Measurements from ENCODE around the gene CACNA1D. TPM values are rescaled to one million over a fixed set of nuclear protein-coding genes. Genes with fewer than 3 reads are reported as not detected.
A peak's percentile ranks its signal among the peaks of the same experiment; 100 is the strongest.
"Not testable (repeated sequence)": the region's sequence is repeated elsewhere in the genome, so short reads cannot be mapped to it uniquely, and the experiment has no call there.

The CACNA1D gene
- total RNA-seq, 2 donors from 2014 or later, result 19.3 to 20.6 TPM

DNA sequence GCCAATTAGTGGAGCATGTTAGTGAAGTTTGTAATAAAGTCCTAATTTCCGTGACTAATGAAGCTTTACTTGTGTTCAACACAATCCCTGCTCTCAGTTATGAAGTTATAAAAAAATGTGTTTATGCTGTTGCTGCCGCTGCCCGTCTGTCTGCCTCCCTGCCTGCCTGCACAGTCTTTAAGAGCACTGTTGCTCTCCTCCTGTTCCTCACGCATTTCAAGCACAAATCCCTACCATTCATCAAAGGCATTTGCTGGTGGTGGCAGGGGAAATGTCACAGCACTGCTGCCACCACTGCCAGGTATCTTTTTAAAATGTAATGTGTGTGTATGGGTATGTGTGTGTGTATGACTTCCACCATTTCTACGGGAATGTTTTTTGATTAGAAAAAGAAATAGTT lies 58.8 kb downstream of the CACNA1D start:
- ATAC-seq, result no peak
- intact Hi-C loops (cut with DNase I, micrococcal nuclease), result no loop called here
- DNase-seq, result no peak

GRCh38 chr3:53554559-53555067 lies 60.2 kb downstream of the CACNA1D start:
- DNase-seq, result no peak
- ATAC-seq, result no peak
- intact Hi-C loops (cut with DNase I, micrococcal nuclease), result no loop called here

- ATAC-seq, result no peak
- DNase-seq, result no peak
- intact Hi-C loops (cut with DNase I, micrococcal nuclease), result no loop called here
Observed at GRCh38 chr3:53555068-53555588, 60.7 kb downstream of the CACNA1D start.

GRCh38 chr3:53566461-53567145 lies 72.2 kb downstream of the CACNA1D start:
- ATAC-seq (no peak), DNase-seq (no peak)
- intact Hi-C loops (cut with DNase I, micrococcal nuclease), result no loop called here

GRCh38 chr3:53570081-53570480 lies 75.7 kb downstream of the CACNA1D start:
- ATAC-seq, result no peak
- DNase-seq, result no peak
- intact Hi-C loops (cut with DNase I, micrococcal nuclease), result no loop called here

GRCh38 chr3:53570709-53571108 lies 76.3 kb downstream of the CACNA1D start:
- intact Hi-C loops (cut with DNase I, micrococcal nuclease), result no loop called here
- ATAC-seq (peak; percentile 56), DNase-seq (no peak)

- no peak for ATAC-seq
- intact Hi-C loops (cut with DNase I, micrococcal nuclease), result no loop called here
- no peak for DNase-seq
Observed at GRCh38 chr3:53571264-53571663, 76.9 kb downstream of the CACNA1D start.

DNA sequence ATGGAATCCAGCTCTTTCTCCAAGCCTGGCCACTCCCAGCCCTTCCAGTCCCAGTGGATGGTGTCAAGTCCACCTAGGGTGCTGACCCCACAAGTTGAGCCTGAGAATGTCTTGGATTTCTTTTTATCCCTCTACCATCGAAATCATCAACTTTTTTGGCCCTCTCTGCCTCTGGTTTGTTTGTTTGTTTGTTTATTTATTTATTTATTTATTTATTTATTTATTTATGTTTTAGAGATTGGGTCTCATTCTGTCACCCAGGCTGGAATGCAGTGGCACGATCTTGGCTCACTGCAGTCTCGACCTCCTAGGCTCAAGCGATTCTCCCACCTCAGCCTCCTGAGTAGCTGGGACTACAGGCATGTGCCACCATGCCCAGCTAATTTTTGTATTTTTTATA lies 77.8 kb downstream of the CACNA1D start:
- intact Hi-C loops (cut with DNase I, micrococcal nuclease); ATAC-seq; DNase-seq: not testable (repeated sequence)

DNA sequence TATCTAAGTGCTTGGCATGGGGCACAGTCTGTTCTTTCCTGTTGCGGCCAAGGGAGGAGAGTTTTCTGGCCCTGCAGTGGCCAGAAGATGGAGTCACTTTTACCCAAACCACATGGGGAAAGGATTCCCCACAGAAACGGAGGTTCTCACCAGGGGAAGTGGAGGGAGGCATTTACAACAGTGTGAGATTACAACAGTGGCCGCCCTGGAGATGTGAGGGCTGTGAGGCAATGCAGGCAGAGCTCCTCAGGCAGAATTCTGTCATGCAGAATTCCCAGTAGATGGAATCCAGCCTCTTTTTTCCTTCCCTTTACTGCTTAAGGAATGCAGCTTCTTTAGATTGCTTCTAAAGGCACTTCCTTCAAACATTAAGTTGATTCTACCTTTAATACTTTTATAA lies 83.1 kb downstream of the CACNA1D start:
- intact Hi-C loops (cut with DNase I, micrococcal nuclease), result no loop called here
- no peak for ATAC-seq
- DNase-seq, result no peak

GRCh38 chr3:53579636-53580035 lies 85.2 kb downstream of the CACNA1D start:
- ATAC-seq, result no peak
- no peak for DNase-seq
- intact Hi-C loops (cut with DNase I, micrococcal nuclease), result no loop called here

DNA sequence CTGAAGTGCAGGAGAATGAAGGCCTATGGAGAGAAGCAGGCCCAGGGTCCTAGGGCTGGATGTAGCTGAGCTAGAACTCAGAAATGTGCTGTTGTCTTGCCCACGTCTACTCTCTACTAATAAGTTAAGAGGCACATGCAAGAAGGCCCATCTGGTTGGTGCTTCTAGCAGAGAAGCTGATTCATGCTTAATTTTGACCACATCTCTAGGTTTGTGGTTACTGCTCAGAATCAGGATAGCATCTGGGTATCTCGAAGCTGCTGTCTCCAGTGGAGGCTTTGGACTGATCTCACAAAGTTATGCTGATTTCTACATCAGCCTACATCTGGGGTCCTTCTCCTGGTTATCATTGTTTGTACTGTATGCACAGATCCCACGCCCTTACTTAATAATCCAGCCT lies 87.3 kb downstream of the CACNA1D start:
- ATAC-seq (no peak), DNase-seq (no peak)
- intact Hi-C loops (cut with DNase I, micrococcal nuclease), result no loop called here

GRCh38 chr3:53583161-53583690 lies 88.8 kb downstream of the CACNA1D start:
- intact Hi-C loops (cut with DNase I, micrococcal nuclease), result no loop called here
- ATAC-seq, result no peak
- DNase-seq, result no peak

GRCh38 chr3:53585049-53585448 lies 90.6 kb downstream of the CACNA1D start:
- ATAC-seq, result no peak
- intact Hi-C loops (cut with DNase I, micrococcal nuclease), result no loop called here

DNA sequence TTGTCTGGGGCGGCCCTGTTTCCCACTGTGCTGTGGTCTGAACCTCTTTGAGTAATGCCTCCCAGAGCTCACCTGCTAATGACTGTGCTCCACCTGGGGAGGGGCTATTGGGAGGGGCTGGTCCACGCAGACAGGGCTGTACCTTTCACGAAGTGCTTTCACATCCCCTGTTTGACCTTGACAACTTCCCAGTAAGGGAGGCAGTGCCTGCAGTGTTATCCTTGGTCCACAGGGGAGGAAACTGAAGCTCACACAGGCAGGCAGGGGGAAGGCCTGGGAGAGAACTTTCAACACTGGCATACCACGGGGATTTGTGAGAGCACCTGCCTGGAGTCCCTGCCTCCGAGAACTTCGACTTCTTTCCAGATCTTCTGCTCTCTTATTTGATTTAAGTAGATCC lies 91.2 kb downstream of the CACNA1D start:
- DNase-seq (no peak), ATAC-seq (no peak)
- intact Hi-C loops (cut with DNase I, micrococcal nuclease), result no loop called here

More at GRCh38 chr3:53585049-53585448, 90.6 kb downstream of the CACNA1D start:
- no peak for DNase-seq

DNA sequence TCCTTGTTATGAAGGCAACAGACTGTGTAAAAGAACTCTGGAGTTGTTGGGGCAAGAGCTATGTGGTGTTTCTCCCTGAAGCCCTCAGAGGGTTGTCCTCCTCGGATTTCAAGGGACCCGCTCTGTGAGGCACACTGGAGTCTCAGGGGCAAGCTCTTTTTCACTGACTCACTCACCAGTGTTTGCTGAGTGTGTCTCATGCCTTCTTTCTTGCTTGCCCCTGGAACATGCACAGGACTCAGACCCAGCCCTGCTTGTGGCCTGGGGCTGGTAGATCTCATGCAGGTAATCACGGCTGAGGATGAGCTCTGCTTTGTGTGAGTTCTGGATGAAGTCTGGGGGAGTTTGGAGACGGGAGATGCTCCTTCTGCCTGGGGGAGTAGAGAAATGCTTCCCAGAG lies 93.7 kb downstream of the CACNA1D start:
- intact Hi-C loops (cut with DNase I, micrococcal nuclease), result no loop called here
- no peak for ATAC-seq

DNA sequence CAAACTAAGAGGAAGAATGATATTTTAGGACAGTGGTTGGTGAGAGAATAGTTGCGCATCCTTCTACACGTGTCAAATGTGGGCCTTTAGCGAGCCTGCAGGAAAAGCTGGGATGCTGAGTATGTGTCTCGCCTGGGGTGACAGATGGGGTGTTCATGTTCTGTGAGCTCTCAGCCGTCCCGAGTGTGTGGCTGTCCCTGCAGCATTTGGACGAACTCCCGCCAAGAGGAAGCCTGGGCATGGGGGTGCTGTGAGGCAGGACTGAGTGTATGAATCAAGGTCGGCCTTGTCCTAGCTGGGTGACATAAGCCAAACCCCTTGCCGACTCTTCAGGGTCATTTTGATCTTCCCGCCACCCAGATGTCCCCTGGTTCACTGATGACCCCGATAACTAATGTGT lies 94.8 kb downstream of the CACNA1D start:
- ATAC-seq, result no peak
- no peak for DNase-seq
- intact Hi-C loops (cut with DNase I, micrococcal nuclease), result no loop called here

More for the DNA sequence above, 93.7 kb downstream of the CACNA1D start:
- no peak for DNase-seq

DNA sequence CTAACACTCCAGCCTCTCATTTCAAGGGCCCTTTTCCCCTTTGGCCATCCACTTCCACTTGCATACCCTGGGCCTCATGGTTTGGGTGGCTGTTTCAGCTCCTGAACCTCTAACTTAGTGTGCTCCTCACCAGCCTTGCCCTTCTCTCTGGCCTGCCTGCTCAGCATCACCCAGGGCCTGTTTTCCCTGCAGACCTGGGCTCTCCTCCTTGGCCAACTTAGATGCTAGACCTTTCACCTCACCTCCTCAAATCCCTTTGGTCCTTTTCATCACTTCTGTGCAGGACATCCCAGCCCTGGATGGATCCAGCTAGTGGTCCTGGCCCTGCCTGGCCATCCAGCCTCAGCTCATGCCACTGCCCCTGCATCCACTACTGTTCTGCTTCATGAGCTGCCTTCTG lies 95.4 kb downstream of the CACNA1D start:
- DNase-seq, result no peak
- ATAC-seq, result no peak
- intact Hi-C loops (cut with DNase I, micrococcal nuclease), result no loop called here

GRCh38 chr3:53590606-53591005 lies 96.2 kb downstream of the CACNA1D start:
- intact Hi-C loops (cut with DNase I, micrococcal nuclease), result no loop called here
- DNase-seq, result no peak
- ATAC-seq, result no peak

- no peak for ATAC-seq
- DNase-seq, result no peak
- intact Hi-C loops (cut with DNase I, micrococcal nuclease), result no loop called here
Observed at GRCh38 chr3:53591646-53592045, 97.2 kb downstream of the CACNA1D start.

- DNase-seq (no peak), ATAC-seq (no peak)
- intact Hi-C loops (cut with DNase I, micrococcal nuclease), result no loop called here
Observed at GRCh38 chr3:53592862-53593261, 98.5 kb downstream of the CACNA1D start.

DNA sequence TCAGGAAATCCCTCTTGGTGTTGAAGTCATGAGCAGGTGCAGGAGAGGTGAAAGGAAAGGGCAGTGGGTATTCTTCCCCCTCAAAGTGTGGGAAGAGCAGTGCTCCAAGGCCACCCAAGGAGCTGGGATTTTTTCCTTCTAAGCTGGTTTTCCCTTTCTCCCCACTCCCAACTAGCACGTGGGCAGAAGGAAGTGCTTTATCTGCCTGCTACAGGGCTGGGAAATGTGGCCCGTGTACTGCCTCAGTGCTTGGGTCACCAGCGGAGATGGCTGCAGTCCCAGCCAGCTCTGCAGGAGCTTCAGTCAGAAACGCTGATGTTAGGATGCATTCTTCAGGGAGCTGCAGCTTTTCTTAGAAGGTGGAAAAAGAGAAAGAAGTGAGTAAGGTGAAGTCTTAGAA lies 99.2 kb downstream of the CACNA1D start:
- no peak for ATAC-seq
- intact Hi-C loops (cut with DNase I, micrococcal nuclease), result no loop called here
- no peak for DNase-seq

All from left colon (tissue), 2 donors.